K562 (cell line): ENCODE measurements around the gene TET2. TPM values are rescaled to one million over a fixed set of nuclear protein-coding genes. Genes with fewer than 3 reads are reported as not detected.

ENCODE experiments used
- ATAC-seq: fragments of 200-7000 bp; cut with Tn5 transposase; 3 replicates; pipeline ENCODE4 v1.9.1; 2020; ENCODE audit warnings: moderate library complexity
- BruUV-seq: library from RNA; stranded (reverse); fragments of 400-500 nt; replicated peaks from 2 replicates; lab custom pipeline; 2021; lab: Mats Ljungman, UMichigan
- CTCF ChIA-PET: fragments of 300-600 bp; formaldehyde crosslinking; extraction: SDS; loops from one replicate; lab custom pipeline; 2021; ENCODE audit warnings: low intra/inter-chr PET ratio; lab: Yijun Ruan, JAX
- POLR2A ChIA-PET: fragments of 300-600, 350-650 bp; sonication (Branson Sonifier 250); formaldehyde crosslinking; extraction: SDS; loops from one replicate; lab custom pipeline; 2021; ENCODE audit warnings: antibody characterized with exemption, inconsistent platforms; lab: Yijun Ruan, JAX
- DNase-seq, 4 experiments: peaks; one replicate each; pipeline versions ENCODE4 v3.0.0 to v3.0.0-alpha.2; 2011 to 2018; ENCODE audit warnings: low spot score in 3 of 4, mixed read lengths in 3 of 4; ENCODE audit errors: extremely low read depth in 1 of 4
- FAIRE-seq: peaks from 2 replicates; lab custom pipeline; 2011; peaks lifted over from hg19 to GRCh38; lab: Jason Lieb, UNC
- H2AFZ ChIP-seq: 2 replicates; pipeline ENCODE4 v1.6.0; 2011; ENCODE audit warnings: low read depth, low read length, control low read depth, inconsistent platforms
- H3K27ac ChIP-seq: fragments of 200-600 bp; 3 replicates; pipeline ENCODE4 v1.8.0; 2011; ENCODE audit warnings: low read depth, mild to moderate bottlenecking, control low read depth, inconsistent platforms, low read length, moderate library complexity, mixed read lengths; ENCODE audit errors: extremely low read depth
- H3K27me3 ChIP-seq, 2 experiments: fragments of 300-600 bp in 1 of 2; 2 replicates in 1 of 2; 3 replicates in 1 of 2; pipeline versions ENCODE4 v1.6.0 to v1.8.0; 2011; ENCODE audit warnings: inconsistent platforms in 2 of 2, low read length in 2 of 2, mild to moderate bottlenecking in 1 of 2, mixed read lengths in 1 of 2, moderate library complexity in 1 of 2; ENCODE audit not compliant: control insufficient read depth in 2 of 2, insufficient read depth in 2 of 2
- H3K36me3 ChIP-seq: fragments of 300-600 bp; 3 replicates; pipeline ENCODE4 v1.8.0; 2011; ENCODE audit warnings: mild to moderate bottlenecking, low read length, inconsistent platforms; ENCODE audit not compliant: control insufficient read depth, insufficient read depth
- H3K4me1 ChIP-seq, 2 experiments: fragments of 200-600 bp in 1 of 2; replicated peaks in 1 of 2; 2 replicates in 1 of 2; 3 replicates in 1 of 2; pipeline versions ENCODE4 v1.5.1 to v1.8.0; 2011; ENCODE audit warnings: inconsistent platforms in 2 of 2, low read length in 2 of 2, mild to moderate bottlenecking in 1 of 2, mixed read lengths in 1 of 2, moderate library complexity in 1 of 2; ENCODE audit not compliant: control insufficient read depth in 2 of 2, insufficient read depth in 2 of 2
- H3K4me2 ChIP-seq: 2 replicates; pipeline ENCODE4 v1.6.1; 2011; ENCODE audit warnings: low read length, control low read depth, inconsistent platforms, mixed read lengths; ENCODE audit not compliant: insufficient read depth
- H3K4me3 ChIP-seq: fragments of 200-600 bp; sonication (generic), shearing (Covaris generic); 2 replicates; pipeline ENCODE4 v1.5.1; 2016; ENCODE audit warnings: control low read depth, inconsistent platforms
- H3K79me2 ChIP-seq: fragments of 200-600 bp; 3 replicates; pipeline ENCODE4 v1.8.0; 2011; ENCODE audit warnings: low read length, inconsistent platforms; ENCODE audit not compliant: control insufficient read depth, insufficient read depth
- H3K9ac ChIP-seq, 2 experiments: 2 replicates each; pipeline versions ENCODE4 v1.6.0 to v1.6.1; 2011; ENCODE audit warnings: low read depth in 2 of 2, low read length in 2 of 2, control low read depth in 1 of 2, inconsistent platforms in 1 of 2, mild to moderate bottlenecking in 1 of 2, mixed read lengths in 1 of 2; ENCODE audit not compliant: insufficient read depth in 1 of 2
- H3K9me1 ChIP-seq: one replicate; pipeline ENCODE4 v1.6.0; 2011; ENCODE audit warnings: inconsistent platforms, mild to moderate bottlenecking, low read length, moderate library complexity; ENCODE audit not compliant: control insufficient read depth, insufficient read depth
- H3K9me3 ChIP-seq: replicated peaks from 2 replicates; pipeline ENCODE4 v1.5.1; 2011; ENCODE audit warnings: low read depth, low read length, inconsistent platforms; ENCODE audit not compliant: control insufficient read depth, insufficient read depth
- H4K20me1 ChIP-seq: replicated peaks from 2 replicates; pipeline ENCODE4 v1.6.1; 2011; ENCODE audit warnings: low read length, inconsistent platforms, mixed read lengths; ENCODE audit not compliant: control insufficient read depth, insufficient read depth
- C11orf30 ChIP-seq: fragments of 450-650 bp; IDR thresholded peaks from 2 replicates; pipeline ENCODE4 v1.6.1; 2016; ENCODE audit warnings: low read depth, mild to moderate bottlenecking
- CBFA2T2 ChIP-seq: fragments of 450-650 bp; conservative IDR thresholded peaks from 2 replicates; pipeline ENCODE4 v1.6.1; 2017; ENCODE audit warnings: mild to moderate bottlenecking
- ETV5 ChIP-seq: sonication (generic); formaldehyde crosslinking; IDR thresholded peaks from 2 replicates; pipeline ENCODE4 v1.4.0; 2020; ENCODE audit warnings: low read depth, mild to moderate bottlenecking, missing genetic modification reagents
- ETV6 ChIP-seq, 3 experiments: fragments of 150-350 bp in 1 of 3; sonication (generic) in 1 of 3; formaldehyde crosslinking in 1 of 3; IDR thresholded peaks; 2 replicates each; pipeline versions ENCODE4 v1.6.1 to v1.8.0; 2014 to 2022; ENCODE audit warnings: borderline replicate concordance in 2 of 3, low read depth in 2 of 3, antibody characterized with exemption in 1 of 3, low read length in 1 of 3, mild to moderate bottlenecking in 1 of 3, missing genetic modification reagents in 1 of 3
- HLTF ChIP-seq: fragments of 450-650 bp; IDR thresholded peaks from 2 replicates; pipeline ENCODE4 v1.6.1; 2016
- JUNB ChIP-seq: fragments of 450-650 bp; formaldehyde crosslinking; conservative IDR thresholded peaks from 2 replicates; pipeline ENCODE4 v1.4.0; 2020; ENCODE audit warnings: mild to moderate bottlenecking
- KDM2B ChIP-seq: fragments of 250-450 bp; sonication (Bioruptor Pico); IDR thresholded peaks from 2 replicates; pipeline ENCODE4 v1.8.0; 2021; ENCODE audit warnings: mild to moderate bottlenecking, moderate library complexity
- MEIS2 ChIP-seq: fragments of 450-650 bp; IDR thresholded peaks from 2 replicates; pipeline ENCODE4 v1.6.1; 2014; ENCODE audit warnings: mild to moderate bottlenecking; ENCODE audit not compliant: partially characterized antibody
- MIER1 ChIP-seq: fragments of 450-650 bp; IDR thresholded peaks from 2 replicates; pipeline ENCODE4 v1.6.1; 2016; ENCODE audit warnings: antibody characterized with exemption, mild to moderate bottlenecking, low read depth
- PRDM10 ChIP-seq: fragments of 450-650 bp; IDR thresholded peaks from 2 replicates; pipeline ENCODE4 v1.6.1; 2018; ENCODE audit not compliant: partially characterized antibody
- PTTG1 ChIP-seq: fragments of 450-650 bp; IDR thresholded peaks from 2 replicates; pipeline ENCODE4 v1.6.1; 2016; ENCODE audit warnings: low read depth, mild to moderate bottlenecking, missing genetic modification characterization, missing compliant biosample characterization
- ZFP1 ChIP-seq: fragments of 450-650 bp; formaldehyde crosslinking; IDR thresholded peaks from 2 replicates; pipeline ENCODE4 v1.4.0; 2020; ENCODE audit warnings: mild to moderate bottlenecking, mixed read lengths
- ZNF518B ChIP-seq: fragments of 250-450 bp; sonication (Bioruptor Pico); IDR thresholded peaks from 2 replicates; pipeline ENCODE4 v1.5.0; 2021; ENCODE audit warnings: mild to moderate bottlenecking, moderate library complexity
- WGBS: fragments of 100-300 bp; shearing (Covaris generic); methylation state at CpG from one replicate; pipeline ENCODE4 v1.1.6; 2016; ENCODE audit warnings: low coverage, mixed read lengths; ENCODE audit not compliant: insufficient coverage; ENCODE audit errors: missing lambda C conversion rate; 5-methylcytosine and 5-hydroxymethylcytosine counted together
- in situ Hi-C: fragments of 300-500 bp; cut with MboI; formaldehyde crosslinking; loops from 4 replicates; pipeline ENCODE4 v1.15.0; 2018; ENCODE audit warnings: inconsistent platforms, mixed read lengths
- intact Hi-C: fragments of 100-400 bp; cut with micrococcal nuclease; formaldehyde crosslinking; loops from 2 replicates; pipeline ENCODE4 v1.14.2; 2022
- polyA plus RNA-seq, 8 experiments: library from polyadenylated mRNA; depleted of rRNA in 4 of 8; stranded (reverse) in 5 of 8; unstranded in 3 of 8; fragments of >200 nt; fragmentation: Nextera tagmentation in 2 of 8; fragmentation: Illumina TruSeq in 1 of 8; extraction: Ambion mirVana in 2 of 8; extraction: Trizol in 1 of 8; gene quantifications; 2 replicates each; pipeline versions ENCODE4 v1.2.1 to v1.2.3, GENCODE V29; 2011 to 2014; ENCODE audit warnings: inconsistent platforms in 1 of 8, missing spikeins in 1 of 8
- total RNA-seq, 7 experiments: library from RNA; depleted of rRNA in 6 of 7; stranded (reverse); fragments of >200 nt in 6 of 7; fragmentation: Illumina TruSeq in 2 of 7; extraction: Trizol in 2 of 7; gene quantifications; 2 replicates each; pipeline versions ENCODE4 v1.2.1 to v1.2.3, GENCODE V29; 2011 to 2021; ENCODE audit warnings: low replicate concordance in 1 of 7
- TF ChIP-seq, protein P1 (sequence below): fragments of 250-450 bp; sonication (Bioruptor Pico); IDR thresholded peaks from 2 replicates; pipeline ENCODE4 v1.5.0; 2021

The TET2 gene
- total and polyA plus RNA-seq, 9 of the 15 experiments (the other 6 are each of a cell fraction or from before 2014, with no cell fraction given), result 0.80 to 11.1 (median 4.9) TPM

DNA sequence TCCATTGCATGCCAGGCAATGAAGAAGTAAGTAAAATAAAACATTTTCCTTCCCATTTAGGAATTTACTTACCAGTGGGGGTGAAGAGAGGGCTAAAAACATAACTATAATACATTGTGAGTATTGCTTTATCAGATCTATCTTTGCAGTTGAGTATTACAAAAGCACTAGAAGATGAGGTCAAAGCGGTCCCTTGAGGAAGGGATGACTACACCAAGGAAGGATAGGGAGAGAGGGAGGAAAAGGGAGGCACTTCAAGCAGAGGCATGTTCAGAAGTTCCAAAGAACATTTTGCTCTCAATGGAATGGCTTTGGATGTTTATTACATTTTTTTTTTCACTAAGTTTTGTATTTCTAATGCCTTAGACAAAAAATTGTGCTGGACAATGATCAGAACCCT, 127.8 kb downstream of the TET2 start:
- H3K9ac ChIP-seq, result no peak overlapping the region
- H3K36me3 ChIP-seq, result peaks cover 22% of the 10 kb centered on the region; the same call in 2 of the 3 replicates
- no peaks in the 10 kb centered on the region for H3K4me1 ChIP-seq
- CTCF ChIA-PET, result no interaction called here
- H2AFZ ChIP-seq, result no peak overlapping the region
- POLR2A ChIA-PET, result no interaction called here
- 88% methylated on average over 1 of the region's 1 CpG for WGBS
- intact Hi-C loops, result no loop called here
- H3K4me2 ChIP-seq, result no peak overlapping the region
- FAIRE-seq (no peak), DNase-seq (no peak)
- H3K27me3 ChIP-seq, result no peaks in the 10 kb centered on the region
- H4K20me1 ChIP-seq, result no peaks in the 10 kb centered on the region
- BruUV-seq, result no TSS peak
- no peak for TF ChIP-seq PTTG1 (tag)
- no peak for TF ChIP-seq HLTF
- TF ChIP-seq PRDM10, result no peak
- no peak for TF ChIP-seq C11orf30
- TF ChIP-seq, protein P1, sequence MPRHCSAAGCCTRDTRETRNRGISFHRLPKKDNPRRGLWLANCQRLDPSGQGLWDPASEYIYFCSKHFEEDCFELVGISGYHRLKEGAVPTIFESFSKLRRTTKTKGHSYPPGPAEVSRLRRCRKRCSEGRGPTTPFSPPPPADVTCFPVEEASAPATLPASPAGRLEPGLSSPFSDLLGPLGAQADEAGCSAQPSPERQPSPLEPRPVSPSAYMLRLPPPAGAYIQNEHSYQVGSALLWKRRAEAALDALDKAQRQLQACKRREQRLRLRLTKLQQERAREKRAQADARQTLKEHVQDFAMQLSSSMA (CRISPR knock-in tag), result no peak
- no peak for TF ChIP-seq ZFP1 (CRISPR knock-in tag)
- TF ChIP-seq ETV6 (IDR thresholded peaks at IDR 0.05; ENCODE audit: borderline replicate concordance in 1 of 2, low read depth in 2 of 2, low read length in 1 of 2), result no peak
- TF ChIP-seq ETV6 (CRISPR knock-in tag; IDR thresholded peaks at IDR 0.05; ENCODE audit: borderline replicate concordance), result no peak
- TF ChIP-seq KDM2B (CRISPR knock-in tag), result no peak
- TF ChIP-seq ZNF518B (CRISPR knock-in tag), result no peak
- TF ChIP-seq CBFA2T2, result no peak
- TF ChIP-seq MEIS2, result no peak
- no peak for TF ChIP-seq MIER1
- TF ChIP-seq ETV5 (CRISPR knock-in tag), result no peak
- TF ChIP-seq JUNB, result no peak
- TF ChIP-seq, all 486 proteins: peak for 0
- Histone ChIP-seq H3K4me3 (no peak overlapping the region), H3K9me1 (no peaks in the 10 kb centered on the region), H3K79me2 (no peaks in the 10 kb centered on the region), H3K9me3 (no peaks in the 10 kb centered on the region), H3K27ac (no peak overlapping the region)
- ATAC-seq, result no peak
- in situ Hi-C loops, result no loop called here
